Hematopoietic multipotent progenitor cell treated with erythropoietin and hydrocortisone succinate and interleukin-3 and kit ligand, for 15 days (in vitro differentiated cells): ENCODE results near the gene TSPAN33.

Experiments used
- DNase-seq: peaks from one replicate; pipeline ENCODE4 v3.0.0-alpha.2; 2015; ENCODE audit warnings: low spot score

Gene TSPAN33

GRCh38 chr7:129136887-129137642 is 7.4 kb upstream of the TSPAN33 start:
- no peak for DNase-seq

GRCh38 chr7:129143724-129144094 is 798 bp upstream of the TSPAN33 start:
- DNase-seq: no peak

GRCh38 chr7:129144834-129145668 is 544 bp downstream of the TSPAN33 start:
- no peak for DNase-seq

GRCh38 chr7:129146237-129146979 is 1.9 kb downstream of the TSPAN33 start:
- no peak for DNase-seq

- DNase-seq: no peak
Observed at GRCh38 chr7:129147731-129148130, 3.2 kb downstream of the TSPAN33 start.

GRCh38 chr7:129149511-129149910 is 5.0 kb downstream of the TSPAN33 start:
- DNase-seq: no peak

- peak; percentile 13 for DNase-seq
Observed at GRCh38 chr7:129150199-129150996, 5.9 kb downstream of the TSPAN33 start.

- DNase-seq: no peak
Observed at GRCh38 chr7:129157651-129158050, 13.1 kb downstream of the TSPAN33 start.

GRCh38 chr7:129159539-129159938 is 15.0 kb downstream of the TSPAN33 start:
- no peak for DNase-seq

- no peak for DNase-seq
Observed at GRCh38 chr7:129160161-129160905, 15.8 kb downstream of the TSPAN33 start.

- DNase-seq: no peak
Observed at GRCh38 chr7:129161524-129162225, 17.2 kb downstream of the TSPAN33 start.

- DNase-seq: no peak
Observed at GRCh38 chr7:129162732-129163131, 18.2 kb downstream of the TSPAN33 start.

- peak; percentile 52 for DNase-seq
Observed at GRCh38 chr7:129163875-129164544, 19.5 kb downstream of the TSPAN33 start.

GRCh38 chr7:129166745-129167144 is 22.2 kb downstream of the TSPAN33 start:
- DNase-seq: no peak

- DNase-seq: no peak
Observed at GRCh38 chr7:129167817-129168216, 23.3 kb downstream of the TSPAN33 start.

- no peak for DNase-seq
Observed at GRCh38 chr7:129168231-129169021, 23.9 kb downstream of the TSPAN33 start.

- DNase-seq: no peak
Observed at GRCh38 chr7:129169171-129169671, 24.7 kb downstream of the TSPAN33 start.

- DNase-seq: no peak
Observed at GRCh38 chr7:129169686-129170440, 25.4 kb downstream of the TSPAN33 start.
